NCI-H524 (cell line): ENCODE data around the gene GGCT.

Experiments used
- DNase-seq, 2 experiments: peaks; one replicate each; lab custom pipeline; 2025; lab: John Stamatoyannopoulos, UW

The GGCT gene

DNA sequence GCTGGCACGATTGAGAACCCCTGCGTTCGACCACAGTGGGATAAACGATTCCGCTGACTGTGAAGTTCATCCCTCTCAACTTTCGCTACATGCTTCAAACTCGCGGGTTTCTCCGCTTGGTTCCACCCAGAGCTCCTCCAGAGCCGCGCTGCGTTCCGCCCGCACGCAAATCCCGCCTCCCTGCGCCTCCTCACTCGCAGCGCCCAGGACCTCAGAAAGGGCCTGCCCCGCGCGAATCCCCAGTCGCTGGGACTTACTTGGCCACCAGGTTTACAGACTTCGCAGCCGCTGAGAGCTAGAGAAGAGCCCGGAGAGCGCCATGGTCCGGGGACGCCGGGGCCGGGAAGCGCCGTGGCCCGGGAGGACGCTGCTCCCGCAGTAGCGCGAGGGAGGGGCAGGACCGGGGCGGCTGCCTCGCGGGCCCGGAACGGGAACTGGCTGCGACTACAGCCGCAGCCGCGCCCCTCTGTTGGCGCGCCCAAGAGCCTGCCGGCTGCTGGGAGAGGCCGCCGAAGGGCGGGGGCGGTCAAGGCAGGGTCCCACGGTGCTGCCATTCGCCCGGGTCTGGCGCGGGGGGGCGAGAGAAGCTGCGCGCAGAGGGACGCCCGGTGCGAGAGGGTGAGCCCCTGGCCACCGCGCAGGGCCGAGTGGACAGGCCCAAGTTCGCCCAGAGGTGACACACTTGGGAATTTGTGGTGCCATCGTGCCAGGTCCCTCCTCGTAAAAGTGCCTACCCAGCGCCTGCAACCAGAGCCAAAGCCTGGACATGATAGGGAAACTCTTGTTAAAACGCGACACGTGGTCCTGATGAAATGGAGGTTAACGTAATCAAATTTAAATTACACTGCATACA is 26.1 kb downstream of the GGCT start, which contains the start of gene NOD1:
Gene NOD1, minus strand, starts transcription at position 436 of the 853 bp plus-strand sequence. CDS start 21,863 bp downstream, outside the sequence.
- DNase-seq = peak in 1 of 2 experiments; percentile 55

DNA sequence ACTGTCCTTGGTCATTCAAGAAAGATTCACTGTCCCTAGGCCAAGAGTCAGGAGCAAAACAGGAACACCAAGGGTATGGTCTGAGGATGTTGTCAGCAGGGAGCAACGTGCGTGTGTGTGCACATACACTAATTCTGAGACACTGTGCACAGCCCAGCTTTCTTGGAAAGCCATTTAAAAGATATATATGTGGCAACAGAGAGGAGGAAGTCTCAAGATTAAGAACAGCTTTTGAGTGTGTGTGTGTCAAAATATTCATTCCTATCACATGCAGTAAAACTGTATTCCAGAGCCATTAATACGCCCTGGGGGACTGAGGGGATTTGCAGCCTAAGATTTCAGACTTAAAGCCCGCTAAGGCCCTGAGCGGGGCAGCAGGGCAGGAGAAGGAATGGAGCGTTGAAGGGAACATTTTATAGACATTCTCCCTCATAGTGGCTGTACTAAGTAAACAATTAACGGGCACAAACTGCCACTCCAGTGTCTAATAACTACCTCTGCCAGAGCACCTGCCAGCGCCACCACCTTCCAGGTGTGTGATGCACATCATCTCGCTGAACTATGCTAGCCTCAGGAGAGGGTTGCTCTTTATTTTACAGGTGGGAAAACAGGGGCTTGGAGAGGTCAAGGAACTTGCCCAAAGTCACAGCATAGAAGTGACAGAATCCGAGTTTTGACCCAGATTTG is 28.0 kb downstream of the GGCT start:
- DNase-seq = no peak

DNA sequence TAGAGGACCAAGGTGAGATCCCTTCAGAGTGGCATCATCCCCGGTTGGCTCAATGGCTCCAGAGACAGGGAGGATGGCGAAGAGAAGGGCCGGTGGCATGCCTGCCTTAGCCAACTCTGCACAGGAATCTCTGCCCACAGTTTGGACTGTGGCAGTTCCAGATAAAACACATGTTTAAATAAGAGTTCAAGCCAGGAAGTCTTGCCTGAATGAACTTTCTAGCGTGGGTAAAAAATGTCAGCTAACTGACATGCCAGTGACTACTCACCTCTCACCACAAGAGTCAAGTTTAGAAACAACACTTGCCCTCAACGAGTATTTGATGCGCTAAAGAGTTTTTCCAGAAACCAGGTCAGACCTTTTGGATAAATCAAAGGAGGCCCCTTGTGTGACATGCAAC is 29.0 kb downstream of the GGCT start:
- DNase-seq = no peak

DNA sequence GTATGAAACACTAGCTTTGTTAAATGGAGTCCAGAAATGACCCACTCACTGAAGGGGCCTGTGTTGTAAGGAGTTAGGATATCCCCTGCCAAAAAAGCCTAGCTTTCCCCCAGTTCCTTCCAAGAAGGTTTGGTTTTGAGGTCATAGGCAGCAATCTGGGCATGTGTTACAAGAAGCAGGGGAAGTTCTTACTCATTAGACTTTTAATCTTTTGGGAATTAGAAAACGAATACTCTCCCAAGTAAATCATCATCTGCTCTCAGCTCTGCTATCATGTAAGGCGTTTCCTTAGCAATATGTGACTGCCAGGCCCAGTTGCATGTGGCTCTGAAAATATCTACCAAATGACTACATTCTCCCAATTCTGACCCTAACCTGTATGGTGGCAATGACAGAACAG is 29.7 kb downstream of the GGCT start:
- DNase-seq = no peak

DNA sequence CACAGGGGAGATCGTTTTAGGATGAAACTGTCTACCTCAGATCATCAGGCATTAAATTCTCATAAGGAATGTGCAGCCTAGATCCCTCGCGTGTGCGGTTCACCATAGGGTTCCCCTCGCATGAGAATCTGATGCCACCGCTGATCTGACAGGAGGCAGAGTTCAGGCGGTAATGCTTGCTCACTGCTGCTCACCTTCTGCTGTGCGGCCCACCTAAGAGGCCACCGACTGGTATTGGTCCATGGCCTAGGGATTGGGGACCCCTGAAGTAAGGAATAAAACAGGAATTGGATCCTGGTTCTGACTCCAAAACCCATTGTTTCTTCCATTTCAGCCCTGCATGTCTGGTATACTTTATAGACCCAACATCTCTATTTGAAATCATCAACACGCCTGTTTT is 30.1 kb downstream of the GGCT start:
- DNase-seq = no peak

DNA sequence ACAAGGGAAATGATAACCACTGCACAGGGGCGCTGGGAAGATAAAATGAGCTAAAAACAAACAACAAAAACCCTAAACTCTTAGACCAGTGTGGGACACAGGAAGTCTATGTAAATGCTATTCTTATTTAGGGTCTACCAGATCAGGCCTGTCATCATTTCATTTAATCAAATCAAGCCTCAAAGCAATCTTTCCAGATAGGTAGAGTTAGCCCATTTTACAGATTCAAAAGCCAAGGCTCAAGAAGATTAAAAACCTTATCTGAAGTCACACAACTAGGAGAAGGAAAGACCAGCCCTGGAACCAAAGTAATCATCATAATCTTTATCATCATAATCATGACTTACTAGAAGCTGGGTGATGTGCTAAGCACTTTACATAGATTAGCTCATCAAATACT is 30.7 kb downstream of the GGCT start:
- no peak for DNase-seq

DNA sequence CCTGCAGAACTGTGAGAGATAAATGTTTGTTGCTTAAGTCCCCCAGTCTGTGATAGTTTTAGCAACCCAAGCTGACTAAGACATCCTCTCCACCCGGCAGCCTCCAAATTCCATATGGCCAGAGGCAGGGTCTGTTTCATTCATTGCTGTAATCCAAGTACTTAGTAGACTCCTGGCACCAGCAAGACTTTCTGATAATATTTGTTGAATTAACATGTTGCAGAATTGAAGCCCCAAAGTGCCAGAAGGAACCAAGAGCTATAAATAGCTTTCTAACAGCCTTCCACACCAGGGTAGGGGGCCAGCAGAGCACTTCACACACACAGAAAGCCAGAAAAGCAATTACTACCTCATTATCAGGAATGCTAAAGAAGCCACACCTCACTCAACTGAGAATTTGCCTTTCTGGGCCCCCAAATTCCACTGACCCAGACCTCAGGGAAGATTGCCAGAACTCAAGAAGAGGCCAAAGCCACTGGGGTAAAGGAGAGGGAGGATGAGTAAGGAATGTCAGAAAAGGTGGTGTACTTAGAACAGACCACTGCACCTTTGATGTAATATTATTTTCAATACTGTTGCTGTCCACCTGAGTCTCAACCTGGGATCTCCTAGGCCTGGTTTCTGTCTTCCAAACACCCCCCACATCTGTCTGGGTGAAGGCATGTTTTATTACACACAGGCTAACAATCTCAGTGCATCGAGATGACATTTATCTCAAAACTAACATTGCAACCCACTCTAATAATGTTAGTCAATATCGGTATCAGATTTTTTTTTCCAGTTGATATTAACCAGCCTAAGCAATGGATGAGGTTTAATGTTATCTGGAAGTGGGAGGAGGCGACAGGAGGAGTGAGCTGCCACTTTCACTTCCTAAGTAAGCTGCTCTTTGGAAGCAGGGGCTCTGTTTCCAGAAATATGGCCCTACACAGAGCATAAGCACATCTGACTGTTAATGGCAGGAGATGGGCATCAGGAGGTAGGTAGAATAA is 31.5 kb downstream of the GGCT start:
- peak; percentile 54 to 79 for DNase-seq

DNA sequence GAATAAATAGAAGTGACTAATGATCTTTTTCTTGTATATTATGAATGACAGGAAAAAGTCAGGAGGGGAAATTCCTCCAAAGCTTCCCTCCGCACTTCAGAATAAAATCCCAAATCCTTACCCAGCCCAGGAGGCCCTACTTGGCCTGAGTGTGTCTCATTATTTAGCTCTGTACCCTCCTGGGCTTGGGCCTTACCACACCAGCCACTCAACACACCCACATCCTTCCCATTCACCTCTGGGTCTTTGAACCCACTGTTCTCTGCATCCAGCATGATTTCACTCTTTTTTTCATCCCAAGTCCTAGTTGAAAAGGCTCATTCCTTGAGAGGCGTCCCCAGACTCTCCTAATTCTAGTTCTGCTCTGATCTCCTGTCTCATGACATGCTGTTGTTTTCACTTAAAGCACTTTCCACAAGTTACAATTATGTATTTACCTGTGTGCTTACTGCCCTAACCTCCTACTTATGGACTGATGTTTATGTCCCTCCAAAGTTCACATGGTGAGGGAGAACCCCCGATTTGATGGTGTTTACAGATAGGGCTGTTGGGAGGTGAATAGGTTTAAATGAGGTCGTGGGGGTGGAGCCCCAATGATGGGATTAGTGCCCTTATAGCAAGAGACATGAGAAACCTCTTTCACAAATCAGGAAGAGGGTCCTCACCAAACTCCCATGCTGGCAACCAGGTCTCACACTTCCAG is 32.4 kb downstream of the GGCT start:
- no peak for DNase-seq

DNA sequence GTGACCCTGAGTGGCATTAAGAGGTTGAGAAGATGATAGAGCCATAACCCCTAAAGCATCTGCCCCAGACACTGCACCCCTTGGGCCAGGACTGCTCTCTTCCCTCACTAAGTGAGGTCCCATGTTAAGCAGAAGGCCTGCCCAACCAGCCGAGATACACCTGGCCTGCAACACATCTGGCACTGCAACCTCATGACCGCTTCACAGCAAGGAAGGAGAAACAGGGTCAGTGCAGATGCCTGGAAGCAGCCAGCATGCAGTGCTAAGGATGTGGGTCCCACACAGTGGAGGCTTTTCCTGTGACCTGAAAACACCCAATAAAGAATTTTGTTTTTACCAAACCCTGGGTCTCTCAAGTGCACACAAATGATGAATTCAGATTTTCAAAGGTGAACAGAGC is 33.4 kb downstream of the GGCT start:
- no peak for DNase-seq

DNA sequence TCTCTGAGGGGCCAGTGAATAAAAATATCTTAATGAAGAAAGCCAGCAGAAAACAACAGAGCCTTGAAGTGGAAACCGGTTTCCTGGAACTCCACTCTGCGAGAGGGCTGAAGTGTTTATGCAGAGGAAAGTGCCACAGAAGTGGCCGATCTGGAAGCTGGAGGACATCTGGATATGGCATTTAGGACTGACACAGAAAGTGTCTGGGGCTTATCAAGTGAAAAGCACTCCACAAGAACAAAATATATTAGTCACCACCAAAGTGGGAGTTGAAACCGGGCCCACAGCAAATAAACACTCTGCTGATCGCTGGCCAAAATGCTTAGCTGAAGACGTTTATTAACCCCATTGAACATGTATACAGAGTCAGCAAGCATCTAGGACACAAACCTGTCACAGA is 33.9 kb downstream of the GGCT start:
- peak; percentile 79 to 91 for DNase-seq

DNA sequence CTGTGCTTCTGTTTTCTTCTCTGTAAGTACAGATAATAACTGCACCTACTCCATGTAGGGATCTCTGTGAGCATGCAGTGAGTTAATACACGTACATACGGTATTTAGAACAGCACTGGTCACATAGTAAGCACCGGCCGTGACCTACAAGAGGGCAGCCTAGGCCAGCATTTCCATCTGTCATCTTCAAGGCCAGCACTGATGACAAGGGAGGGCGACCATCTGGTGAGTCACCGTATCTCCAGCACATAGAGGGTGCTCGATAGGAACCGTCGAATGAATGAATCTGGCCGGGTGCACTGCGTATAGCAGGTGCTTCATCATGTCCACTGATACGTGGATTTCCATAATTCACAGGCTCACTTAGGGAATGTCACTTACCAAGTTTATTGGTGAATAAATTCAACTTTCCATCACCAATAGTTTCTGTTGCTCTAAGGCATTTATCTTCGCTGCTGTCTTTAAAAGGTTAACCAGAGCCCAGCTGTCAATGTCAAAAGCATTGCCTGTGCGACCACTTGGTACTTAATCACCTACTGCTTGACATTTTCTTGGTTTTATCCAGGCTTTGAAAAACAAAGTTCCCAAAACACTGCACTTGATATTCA is 34.4 kb downstream of the GGCT start:
- peak; percentile 87 to 88 for DNase-seq

DNA sequence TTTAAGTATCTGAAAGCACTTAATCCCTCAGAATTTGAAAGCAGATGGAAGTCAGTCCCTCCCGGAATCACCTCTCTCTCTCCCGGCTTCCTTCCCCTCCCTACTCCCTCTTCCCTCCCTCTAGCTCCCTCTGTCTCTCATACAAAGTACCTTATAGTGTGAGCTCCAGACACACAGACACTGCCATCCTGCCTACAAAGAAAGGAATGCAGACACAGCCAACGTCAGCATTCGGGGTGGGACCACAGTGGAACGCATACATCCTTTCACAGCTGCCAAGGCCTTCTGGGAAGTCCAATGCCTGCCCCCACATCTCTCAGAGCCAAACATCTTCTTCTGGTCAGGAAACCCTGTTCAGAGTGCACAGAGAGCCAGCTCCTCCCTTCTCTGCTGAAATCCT is 35.3 kb downstream of the GGCT start:
- DNase-seq = peak; percentile 87 to 94

DNA sequence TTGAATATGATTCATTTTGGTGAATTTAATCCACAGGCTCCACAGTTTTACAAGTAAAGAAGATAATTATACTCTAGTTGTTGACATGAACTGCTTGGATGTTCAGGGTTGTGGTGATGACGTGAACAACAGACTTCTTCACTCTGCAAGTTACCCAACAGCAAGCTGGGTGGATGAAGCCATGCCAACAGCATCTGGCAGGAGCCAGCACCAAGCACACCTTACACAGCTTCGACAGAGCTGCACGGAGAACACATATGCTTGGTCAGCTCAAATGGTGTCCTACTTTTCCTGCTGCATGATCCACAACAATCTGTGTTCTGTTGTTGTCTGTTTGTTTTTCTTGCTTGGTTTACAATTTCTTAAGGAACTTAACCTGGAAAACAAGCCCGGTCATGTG is 35.8 kb downstream of the GGCT start:
- no peak for DNase-seq

DNA sequence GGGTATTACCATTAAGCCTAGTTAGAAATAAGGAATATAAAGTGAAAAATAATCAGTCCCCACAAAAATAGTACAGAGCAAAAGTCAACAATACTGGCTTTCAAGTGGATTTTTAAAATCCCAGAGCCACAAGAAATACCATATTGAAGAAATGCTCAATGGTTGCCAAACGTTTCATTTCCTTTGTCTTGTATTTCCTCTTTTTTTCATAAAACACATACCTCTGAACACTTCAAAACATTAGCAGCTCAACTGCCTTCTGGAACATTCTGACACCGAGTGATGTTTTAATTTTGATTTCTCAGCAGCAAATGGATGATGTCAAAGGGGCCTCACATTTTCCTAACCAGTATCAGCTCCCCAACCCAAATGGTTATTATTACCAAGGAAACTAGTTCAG is 36.6 kb downstream of the GGCT start:
- no peak for DNase-seq

DNA sequence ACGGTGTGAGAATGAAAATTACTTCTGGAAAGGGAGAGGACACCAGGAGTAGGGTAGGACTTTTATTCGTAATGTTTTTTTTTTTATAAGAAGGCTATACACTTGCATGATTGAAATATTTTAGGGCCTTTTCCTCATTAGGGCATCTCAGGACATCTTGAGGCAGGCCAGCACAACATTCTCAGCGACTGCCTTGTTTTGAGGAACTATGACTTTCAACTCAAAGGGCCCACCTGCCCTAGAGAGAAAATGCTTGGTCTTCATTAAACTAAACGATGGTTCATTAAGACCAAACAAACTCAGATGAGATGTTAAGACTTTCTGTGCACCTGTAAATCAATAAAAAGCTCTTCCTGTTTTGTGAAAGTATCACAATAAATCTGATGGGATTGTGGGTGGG is 37.4 kb downstream of the GGCT start:
- DNase-seq = no peak

DNA sequence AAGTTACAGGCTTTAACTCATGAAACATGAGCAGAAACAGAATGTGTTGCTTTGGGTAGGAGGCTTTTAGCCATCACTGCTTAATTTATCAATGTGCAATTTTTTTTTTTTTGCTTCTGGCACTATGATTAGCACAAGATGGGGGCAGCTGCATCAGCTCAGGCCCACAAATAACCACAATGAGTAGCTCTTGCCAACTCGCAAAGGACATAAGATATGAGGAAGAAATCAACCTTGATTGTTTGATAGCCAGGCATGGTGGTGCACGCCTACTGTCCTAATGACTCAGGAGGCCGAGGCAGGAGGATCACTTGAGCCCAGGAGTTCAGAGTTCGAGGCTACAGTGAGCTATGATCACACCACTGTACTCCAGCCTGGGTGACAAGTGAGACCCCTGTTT is 38.4 kb downstream of the GGCT start:
- DNase-seq = peak in 1 of 2 experiments; percentile 63

DNA sequence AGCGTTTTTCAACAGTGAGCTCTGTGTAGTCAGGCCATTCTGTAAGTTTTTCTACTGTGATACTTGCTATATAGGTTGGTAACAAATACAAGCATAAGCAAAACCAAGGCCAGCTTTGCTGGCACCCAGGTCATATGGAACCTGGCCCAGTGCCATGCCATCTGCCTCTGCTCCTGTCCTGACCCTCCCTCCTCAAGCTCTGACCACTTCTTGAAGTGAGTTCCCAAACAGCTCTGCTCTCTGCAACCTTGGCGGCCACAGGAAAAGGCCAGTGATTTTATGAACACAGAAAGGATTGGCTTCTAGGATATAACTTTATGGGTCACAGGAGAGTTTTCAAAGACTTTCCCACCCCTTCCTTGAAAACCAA is 38.8 kb downstream of the GGCT start:
- DNase-seq = peak; percentile 48 to 81

DNA sequence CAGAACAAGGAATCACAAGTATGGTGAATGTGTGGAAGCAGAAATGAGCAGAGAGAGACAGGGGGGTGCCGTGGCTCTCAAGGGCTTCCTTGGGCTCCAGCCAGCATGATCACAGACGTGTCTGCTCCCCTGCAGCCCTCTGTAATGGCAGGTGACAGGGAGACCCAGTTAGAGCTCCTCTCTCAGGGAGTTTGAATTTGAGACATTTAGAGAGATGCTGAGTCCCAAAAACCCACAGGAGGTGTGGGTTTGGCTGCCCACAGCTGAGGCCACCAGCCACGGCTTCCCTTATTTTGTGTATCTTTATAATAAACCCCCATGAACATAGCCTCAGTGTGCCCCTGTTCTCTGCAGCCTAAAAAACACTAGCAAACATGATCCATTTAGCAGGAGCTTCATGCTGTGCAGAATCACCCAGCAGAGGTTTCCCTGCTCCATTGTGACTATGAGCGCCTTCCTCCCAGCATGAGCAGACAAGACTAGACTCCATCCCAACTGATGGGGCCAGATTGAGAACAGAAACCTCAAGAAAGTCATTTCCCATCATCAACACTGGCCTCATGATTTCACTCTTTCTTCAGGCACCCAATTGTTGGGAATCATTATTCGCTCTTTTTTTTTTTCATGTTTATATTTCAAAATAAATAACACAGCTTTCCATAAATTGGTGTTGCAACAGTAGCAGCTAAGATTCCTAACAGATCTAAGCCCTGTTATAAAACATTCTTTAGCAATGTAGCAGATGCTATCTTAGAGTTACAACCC is 39.4 kb downstream of the GGCT start:
- DNase-seq = no peak

DNA sequence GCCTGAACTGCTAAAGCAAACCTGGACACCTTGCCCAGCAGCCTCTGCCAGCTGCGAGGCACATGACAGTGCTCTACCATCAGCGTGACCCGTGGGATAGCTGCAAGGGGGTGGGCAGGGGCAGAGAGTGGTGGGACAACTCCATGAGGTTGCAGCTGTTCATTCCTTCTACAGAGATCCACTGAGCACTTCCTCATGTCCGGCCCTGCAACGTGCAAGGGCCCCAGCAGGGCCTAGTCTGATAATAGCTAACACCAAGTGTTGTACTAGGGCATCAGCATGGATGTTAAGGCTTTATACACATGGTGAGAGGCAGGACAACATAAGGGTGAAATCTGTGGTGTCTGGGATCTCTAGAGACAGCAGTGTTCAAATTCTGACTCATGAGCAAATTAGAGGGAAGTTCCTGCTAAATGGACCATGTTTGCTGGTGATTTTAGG is 40.4 kb downstream of the GGCT start:
- no peak for DNase-seq

DNA sequence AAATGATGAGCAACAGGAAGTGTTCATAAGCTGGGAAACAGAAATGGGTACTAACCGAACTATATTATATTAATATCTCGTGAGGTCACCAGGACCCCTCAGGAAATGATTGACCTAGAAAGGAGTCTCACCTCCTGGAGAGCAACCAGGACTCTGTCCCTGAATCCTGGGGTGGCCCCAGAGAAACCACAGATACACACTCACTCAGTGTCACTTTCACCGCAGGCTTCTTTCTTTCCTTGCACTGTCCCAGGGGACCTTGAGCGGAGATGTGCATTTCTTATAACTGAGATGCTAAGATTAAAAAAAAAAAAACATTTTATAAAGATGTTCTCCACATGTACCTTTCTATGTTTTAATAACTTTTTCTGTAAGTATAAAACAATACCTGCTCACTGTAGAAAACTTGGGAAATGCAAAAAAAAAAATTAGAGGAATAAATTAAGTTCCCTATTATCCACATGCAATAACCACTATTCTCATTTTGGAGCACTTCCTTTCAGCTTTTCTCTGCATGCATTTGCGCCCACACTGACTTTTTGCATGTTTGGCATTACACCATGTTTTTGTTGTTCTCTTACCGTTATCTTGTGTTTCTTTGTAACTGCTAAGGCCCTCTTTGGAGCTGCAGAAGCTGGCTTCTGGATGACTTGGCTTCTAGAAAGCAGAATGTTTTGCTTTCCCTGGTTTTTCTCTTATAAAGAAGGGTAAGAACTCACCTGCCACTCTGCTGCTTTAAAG is 41.1 kb downstream of the GGCT start:
- DNase-seq = no peak
